ENCODE data around the gene GGACT.

GGACT gene

DNA sequence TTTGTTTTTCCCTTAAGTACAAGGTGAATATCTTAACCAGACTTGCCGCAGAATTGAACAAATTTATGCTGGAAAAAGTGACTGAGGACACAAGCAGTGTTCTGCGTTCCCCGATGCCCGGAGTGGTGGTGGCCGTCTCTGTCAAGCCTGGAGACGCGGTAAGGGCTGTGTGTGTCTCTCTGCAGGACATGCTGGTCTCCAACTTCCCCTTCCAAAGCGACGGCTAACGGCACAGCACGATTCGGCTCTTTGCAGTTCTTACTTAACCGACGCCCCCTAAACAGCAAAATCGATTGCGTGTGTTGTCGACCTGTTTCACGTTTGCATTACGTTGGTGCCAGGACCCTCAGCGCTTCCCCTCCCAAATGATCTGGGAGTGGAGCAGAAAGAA, 73.2 kb downstream of the GGACT start:
- H2AFZ ChIP-seq (ENCODE audit: low read length) = no peak overlapping the region
- H3K9me3 ChIP-seq (ENCODE audit: low read length) = no peaks in the 10 kb centered on the region
- H3K27ac ChIP-seq (ENCODE audit: low read depth, low read length, poor library complexity, severe bottlenecking) = no peak overlapping the region
- no peak overlapping the region for H3K9ac ChIP-seq (ENCODE audit: low read length)
- H3K4me1 ChIP-seq (ENCODE audit: insufficient read depth, low read length, severe bottlenecking) = no peaks in the 10 kb centered on the region
- TF ChIP-seq EZH2 (IDR thresholded peaks at IDR 0.05; ENCODE audit: borderline replicate concordance, low read length) = no peak
- TF ChIP-seq, protein P1, sequence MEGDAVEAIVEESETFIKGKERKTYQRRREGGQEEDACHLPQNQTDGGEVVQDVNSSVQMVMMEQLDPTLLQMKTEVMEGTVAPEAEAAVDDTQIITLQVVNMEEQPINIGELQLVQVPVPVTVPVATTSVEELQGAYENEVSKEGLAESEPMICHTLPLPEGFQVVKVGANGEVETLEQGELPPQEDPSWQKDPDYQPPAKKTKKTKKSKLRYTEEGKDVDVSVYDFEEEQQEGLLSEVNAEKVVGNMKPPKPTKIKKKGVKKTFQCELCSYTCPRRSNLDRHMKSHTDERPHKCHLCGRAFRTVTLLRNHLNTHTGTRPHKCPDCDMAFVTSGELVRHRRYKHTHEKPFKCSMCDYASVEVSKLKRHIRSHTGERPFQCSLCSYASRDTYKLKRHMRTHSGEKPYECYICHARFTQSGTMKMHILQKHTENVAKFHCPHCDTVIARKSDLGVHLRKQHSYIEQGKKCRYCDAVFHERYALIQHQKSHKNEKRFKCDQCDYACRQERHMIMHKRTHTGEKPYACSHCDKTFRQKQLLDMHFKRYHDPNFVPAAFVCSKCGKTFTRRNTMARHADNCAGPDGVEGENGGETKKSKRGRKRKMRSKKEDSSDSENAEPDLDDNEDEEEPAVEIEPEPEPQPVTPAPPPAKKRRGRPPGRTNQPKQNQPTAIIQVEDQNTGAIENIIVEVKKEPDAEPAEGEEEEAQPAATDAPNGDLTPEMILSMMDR (IDR thresholded peaks at IDR 0.05; ENCODE audit: low read length) = no peak
- no peaks in the 10 kb centered on the region for H3K36me3 ChIP-seq (ENCODE audit: insufficient read depth, low read length)
- no peak overlapping the region for H3K4me3 ChIP-seq (ENCODE audit: low read depth, low read length, poor library complexity, severe bottlenecking)
- H3K4me2 ChIP-seq (ENCODE audit: low read length) = no peak overlapping the region
- H3K79me2 ChIP-seq (ENCODE audit: insufficient read depth, low read length) = no peaks in the 10 kb centered on the region
- H4K20me1 ChIP-seq (ENCODE audit: insufficient read depth, low read length) = no peaks in the 10 kb centered on the region
- H3K9me2 ChIP-seq (ENCODE audit: low read depth, low read length) = no peaks in the 10 kb centered on the region
- no peaks in the 10 kb centered on the region for H3F3A ChIP-seq (ENCODE audit: insufficient read depth, low read length)
- no peaks in the 10 kb centered on the region for H3K27me3 ChIP-seq (ENCODE audit: insufficient read depth, low read length)

DNA sequence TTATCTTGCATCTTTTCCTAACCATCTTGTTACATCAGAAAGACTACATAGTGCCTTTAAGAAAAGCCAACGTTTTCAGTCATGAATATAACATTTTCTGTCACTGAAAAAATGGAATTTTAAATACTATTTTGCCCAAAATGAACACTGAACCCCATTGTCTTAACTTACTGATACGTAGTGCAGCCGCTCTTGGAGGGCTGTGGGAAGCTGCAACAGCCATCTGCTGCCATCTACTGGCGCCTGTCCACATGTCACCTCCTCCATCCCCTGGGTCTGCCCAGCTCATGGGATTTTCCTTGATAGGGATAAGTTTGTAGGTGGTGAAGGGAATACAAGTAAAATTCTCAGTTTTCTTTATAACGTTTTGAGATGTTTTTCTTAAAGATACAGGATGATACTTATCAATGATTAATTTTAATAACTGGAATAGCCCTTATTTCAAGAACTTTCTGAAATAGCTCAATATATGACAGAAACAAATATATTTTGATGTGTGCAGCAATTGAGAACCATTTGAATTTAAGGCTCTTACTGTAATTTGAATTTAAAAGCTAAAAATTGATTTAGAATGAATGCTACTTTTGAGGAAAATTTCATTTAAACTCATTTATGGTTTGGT, 73.7 kb downstream of the GGACT start:
- H3K27me3 ChIP-seq (ENCODE audit: insufficient read depth, low read length) = no peaks in the 10 kb centered on the region
- H3K9ac ChIP-seq (ENCODE audit: low read length) = no peak overlapping the region
- H4K20me1 ChIP-seq (ENCODE audit: insufficient read depth, low read length) = no peaks in the 10 kb centered on the region
- H3F3A ChIP-seq (ENCODE audit: insufficient read depth, low read length) = no peaks in the 10 kb centered on the region
- no peaks in the 10 kb centered on the region for H3K4me1 ChIP-seq (ENCODE audit: insufficient read depth, low read length, severe bottlenecking)
- no peak overlapping the region for H3K4me3 ChIP-seq (ENCODE audit: low read depth, low read length, poor library complexity, severe bottlenecking)
- TF ChIP-seq, protein P1 (IDR thresholded peaks at IDR 0.05; ENCODE audit: low read length) = peak; percentile 99
- no peak for TF ChIP-seq EZH2 (IDR thresholded peaks at IDR 0.05; ENCODE audit: borderline replicate concordance, low read length)
- no peaks in the 10 kb centered on the region for H3K9me3 ChIP-seq (ENCODE audit: low read length)
- no peak overlapping the region for H2AFZ ChIP-seq (ENCODE audit: low read length)
- H3K9me2 ChIP-seq (ENCODE audit: low read depth, low read length) = no peaks in the 10 kb centered on the region
- H3K79me2 ChIP-seq (ENCODE audit: insufficient read depth, low read length) = no peaks in the 10 kb centered on the region
- H3K27ac ChIP-seq (ENCODE audit: low read depth, low read length, poor library complexity, severe bottlenecking) = no peak overlapping the region
- no peaks in the 10 kb centered on the region for H3K36me3 ChIP-seq (ENCODE audit: insufficient read depth, low read length)
- H3K4me2 ChIP-seq (ENCODE audit: low read length) = no peak overlapping the region

DNA sequence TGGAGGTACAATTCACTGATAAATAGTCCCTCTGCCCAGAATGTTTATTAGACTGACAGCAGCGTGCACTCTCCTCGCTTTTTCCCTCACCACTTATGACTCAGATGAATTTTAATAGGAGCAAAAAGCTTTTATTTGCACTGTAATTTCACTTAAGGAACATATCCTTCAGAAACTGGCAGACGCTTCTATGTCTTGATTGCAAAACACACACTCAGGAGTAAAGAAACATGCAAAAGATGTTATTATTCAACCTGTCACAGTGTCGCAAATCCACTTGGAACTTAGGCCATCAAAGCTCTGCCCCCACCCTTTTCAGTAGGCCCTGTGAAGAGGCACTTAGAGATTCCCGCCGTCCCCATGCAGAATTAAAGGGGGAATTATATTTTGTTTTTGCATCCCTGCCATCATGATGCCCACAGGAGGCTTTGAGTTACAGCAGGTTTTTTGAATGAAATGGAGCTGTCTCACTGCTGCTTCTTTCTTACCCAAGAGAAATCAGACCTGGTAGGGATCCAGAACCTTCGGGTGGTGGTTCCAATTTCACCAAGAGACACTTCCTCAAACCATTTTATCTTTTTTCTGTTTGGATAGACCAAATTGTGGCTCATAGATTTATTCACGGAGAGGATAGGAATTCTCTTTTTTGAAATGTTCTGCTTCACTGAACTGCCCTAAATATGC, 74.5 kb downstream of the GGACT start:
- Histone ChIP-seq H3K4me2 (ENCODE audit: low read length) (no peak overlapping the region), H3K27me3 (ENCODE audit: insufficient read depth, low read length) (no peaks in the 10 kb centered on the region; the same call in 1 of the 2 replicates), H3K4me3 (ENCODE audit: low read depth, low read length, poor library complexity, severe bottlenecking) (no peak overlapping the region), H3F3A (ENCODE audit: insufficient read depth, low read length) (no peaks in the 10 kb centered on the region), H3K9me3 (ENCODE audit: low read length) (no peaks in the 10 kb centered on the region), H3K36me3 (ENCODE audit: insufficient read depth, low read length) (no peaks in the 10 kb centered on the region), H2AFZ (ENCODE audit: low read length) (no peak overlapping the region), H3K4me1 (ENCODE audit: insufficient read depth, low read length, severe bottlenecking) (no peaks in the 10 kb centered on the region), H3K9me2 (ENCODE audit: low read depth, low read length) (no peaks in the 10 kb centered on the region), H3K79me2 (ENCODE audit: insufficient read depth, low read length) (no peaks in the 10 kb centered on the region), H3K9ac (ENCODE audit: low read length) (no peak overlapping the region), H4K20me1 (ENCODE audit: insufficient read depth, low read length) (no peaks in the 10 kb centered on the region), H3K27ac (ENCODE audit: low read depth, low read length, poor library complexity, severe bottlenecking) (no peak overlapping the region)
- TF ChIP-seq, protein P1 (IDR thresholded peaks at IDR 0.05; ENCODE audit: low read length) = no peak
- no peak for TF ChIP-seq EZH2 (IDR thresholded peaks at IDR 0.05; ENCODE audit: borderline replicate concordance, low read length)
